H9 (cell line): ENCODE measurements around the gene ATP13A4. TPM values are rescaled to one million over a fixed set of nuclear protein-coding genes. Genes with fewer than 3 reads are reported as not detected.

Source experiments
- DNase-seq: peaks from one replicate; pipeline ENCODE4 v3.0.0-alpha.2; 2017
- H2AFZ ChIP-seq: one replicate; pipeline ENCODE4 v1.6.1; 2013; ENCODE audit warnings: mild to moderate bottlenecking, low read length, control low read depth, moderate library complexity
- H2AK5ac ChIP-seq: 2 replicates; pipeline ENCODE4 v1.6.1; 2013; ENCODE audit warnings: low read length, control low read depth, mixed read lengths; ENCODE audit not compliant: insufficient read length
- H2BK120ac ChIP-seq: one replicate; pipeline ENCODE4 v1.6.1; 2013; ENCODE audit warnings: low read depth, mild to moderate bottlenecking, low read length, control low read depth, inconsistent platforms; ENCODE audit not compliant: poor library complexity, severe bottlenecking
- H2BK12ac ChIP-seq: 2 replicates; pipeline ENCODE4 v1.6.1; 2013; ENCODE audit warnings: low read length, control low read depth, mixed read lengths, low read depth; ENCODE audit not compliant: insufficient read length
- H2BK15ac ChIP-seq: 2 replicates; pipeline ENCODE4 v1.6.1; 2013; ENCODE audit warnings: low read depth, low read length, control low read depth
- H2BK20ac ChIP-seq: one replicate; pipeline ENCODE4 v1.6.1; 2013; ENCODE audit warnings: low read depth, mild to moderate bottlenecking, low read length, control low read depth, inconsistent platforms; ENCODE audit not compliant: poor library complexity, severe bottlenecking
- H2BK5ac ChIP-seq: 2 replicates; pipeline ENCODE4 v1.6.1; 2013; ENCODE audit warnings: low read length, control low read depth, mixed read lengths; ENCODE audit not compliant: insufficient read length
- H3K14ac ChIP-seq: 2 replicates; pipeline ENCODE4 v1.6.1; 2013; ENCODE audit warnings: low read length, control low read depth; ENCODE audit not compliant: insufficient read depth
- H3K18ac ChIP-seq: 2 replicates; pipeline ENCODE4 v1.6.1; 2013; ENCODE audit warnings: low read depth, mild to moderate bottlenecking, mixed read lengths, low read length, control low read depth; ENCODE audit not compliant: insufficient read length
- H3K23ac ChIP-seq: 2 replicates; pipeline ENCODE4 v1.6.1; 2013; ENCODE audit warnings: low read length, control low read depth, mixed read lengths, low read depth; ENCODE audit not compliant: insufficient read length
- H3K23me2 ChIP-seq: 2 replicates; pipeline ENCODE4 v1.6.1; 2013; ENCODE audit warnings: low read depth, mild to moderate bottlenecking, mixed read lengths, low read length, control low read depth; ENCODE audit not compliant: insufficient read length, poor library complexity, severe bottlenecking
- H3K27ac ChIP-seq: 2 replicates; pipeline ENCODE4 v1.5.1; 2013; ENCODE audit warnings: low read length, control low read depth, mixed read lengths, low read depth; ENCODE audit not compliant: insufficient read length
- H3K27me3 ChIP-seq: 2 replicates; pipeline ENCODE4 v1.6.1; 2013; ENCODE audit warnings: low read length, control low read depth, inconsistent platforms; ENCODE audit not compliant: insufficient read depth
- H3K4ac ChIP-seq: 2 replicates; pipeline ENCODE4 v1.6.1; 2013; ENCODE audit warnings: low read depth, mild to moderate bottlenecking, control low read depth, inconsistent platforms, low read length, moderate library complexity
- H3K4me1 ChIP-seq: 2 replicates; pipeline ENCODE4 v1.6.1; 2013; ENCODE audit warnings: low read length, control low read depth, inconsistent platforms; ENCODE audit not compliant: insufficient read depth
- H3K4me2 ChIP-seq: 2 replicates; pipeline ENCODE4 v1.6.1; 2013; ENCODE audit warnings: low read length, control low read depth, mixed read lengths; ENCODE audit not compliant: insufficient read length, insufficient read depth
- H3K56ac ChIP-seq: 2 replicates; pipeline ENCODE4 v1.6.1; 2013; ENCODE audit warnings: low read depth, mild to moderate bottlenecking, mixed read lengths, low read length, control low read depth; ENCODE audit not compliant: insufficient read length
- H3K79me1 ChIP-seq: 2 replicates; pipeline ENCODE4 v1.6.1; 2013; ENCODE audit warnings: low read depth, mild to moderate bottlenecking, moderate library complexity, low read length, control low read depth, inconsistent platforms; ENCODE audit not compliant: insufficient read depth, poor library complexity, severe bottlenecking
- H3K79me2 ChIP-seq: 2 replicates; pipeline ENCODE4 v1.6.1; 2013; ENCODE audit warnings: low read length, control low read depth, inconsistent platforms; ENCODE audit not compliant: insufficient read depth
- H3K9ac ChIP-seq: 2 replicates; pipeline ENCODE4 v1.6.1; 2013; ENCODE audit warnings: low read length, control low read depth, mixed read lengths; ENCODE audit not compliant: insufficient read length; ENCODE audit errors: extremely low read depth
- H3K9me3 ChIP-seq: one replicate; pipeline ENCODE4 v1.6.1; 2013; ENCODE audit warnings: low read depth, low read length, inconsistent platforms; ENCODE audit not compliant: control insufficient read depth
- H3T11ph ChIP-seq: one replicate; pipeline ENCODE4 v1.6.1; 2013; ENCODE audit warnings: mild to moderate bottlenecking, low read length, control low read depth, inconsistent platforms
- H4K20me1 ChIP-seq: one replicate; pipeline ENCODE4 v1.6.1; 2013; ENCODE audit not compliant: control insufficient read depth, insufficient read length, insufficient read depth
- H4K5ac ChIP-seq: 2 replicates; pipeline ENCODE4 v1.6.1; 2013; ENCODE audit warnings: low read depth, mild to moderate bottlenecking, mixed read lengths, low read length, control low read depth; ENCODE audit not compliant: insufficient read length
- H4K8ac ChIP-seq: replicated peaks from 2 replicates; pipeline ENCODE4 v1.6.1; 2013; ENCODE audit warnings: low read length, control low read depth, mixed read lengths, low read depth; ENCODE audit not compliant: insufficient read length
- H4K91ac ChIP-seq: 2 replicates; pipeline ENCODE4 v1.6.1; 2013; ENCODE audit warnings: low read depth, mild to moderate bottlenecking, moderate library complexity, mixed read lengths, low read length, control low read depth; ENCODE audit not compliant: insufficient read length
- H3K27ac Mint-ChIP-seq, 3 experiments: 2 replicates in 2 of 3; 3 replicates in 1 of 3; pipeline ENCODE4 v1.8.0; 2020 to 2021; ENCODE audit warnings: mixed read lengths in 3 of 3, mild to moderate bottlenecking in 1 of 3, moderate library complexity in 1 of 3
- H3K27me3 Mint-ChIP-seq: 2 replicates; pipeline ENCODE4 v1.8.0; 2021; ENCODE audit warnings: low read depth, mild to moderate bottlenecking, moderate library complexity, mixed read lengths
- H3K36me3 Mint-ChIP-seq, 3 experiments: 2 replicates in 2 of 3; 3 replicates in 1 of 3; pipeline ENCODE4 v1.8.0; 2020 to 2021; ENCODE audit warnings: low read depth in 3 of 3, mixed read lengths in 3 of 3; ENCODE audit not compliant: insufficient read depth in 1 of 3
- H3K4me1 Mint-ChIP-seq, 2 experiments: 2 replicates each; pipeline ENCODE4 v1.8.0; 2020; ENCODE audit warnings: mixed read lengths in 2 of 2
- H3K4me3 Mint-ChIP-seq, 2 experiments: 2 replicates in 1 of 2; 3 replicates in 1 of 2; pipeline ENCODE4 v1.8.0; 2020 to 2021; ENCODE audit warnings: mild to moderate bottlenecking in 2 of 2, mixed read lengths in 2 of 2, moderate library complexity in 1 of 2
- H3K9me3 Mint-ChIP-seq, 2 experiments: 2 replicates in 1 of 2; 3 replicates in 1 of 2; pipeline ENCODE4 v1.8.0; 2020; ENCODE audit warnings: mild to moderate bottlenecking in 2 of 2, mixed read lengths in 2 of 2, moderate library complexity in 1 of 2
- total RNA-seq: library from RNA; stranded (reverse); gene quantifications from 2 replicates; pipeline ENCODE4 v1.2.1, GENCODE V29; 2021
- TF ChIP-seq, protein P1 (sequence below): fragments of 200-600 bp; sonication (generic); conservative IDR thresholded peaks from 3 replicates; pipeline ENCODE4 v1.8.0; 2021; ENCODE audit warnings: antibody characterized with exemption, mild to moderate bottlenecking

The ATP13A4 gene
- total RNA-seq, 1 experiment from 2014 or later = 0.13 TPM

DNA sequence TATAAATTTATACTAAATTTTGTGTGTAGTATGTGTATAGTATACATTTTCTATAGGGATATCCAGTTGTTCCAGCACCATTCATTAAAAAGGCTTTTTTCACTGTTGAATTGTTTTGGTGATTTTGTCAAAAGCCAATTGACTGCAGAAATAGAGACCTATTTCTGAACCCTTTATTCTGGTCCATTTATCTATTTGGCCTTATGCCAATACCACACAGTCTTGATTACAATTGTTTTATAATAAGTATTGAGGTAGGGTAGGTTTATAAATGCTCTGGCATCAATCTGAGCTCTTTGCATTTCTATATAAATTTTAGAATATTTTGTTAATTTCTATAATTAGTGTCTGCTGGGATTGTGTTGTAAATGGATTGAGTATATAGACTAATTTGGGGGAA, 31.8 kb upstream of the ATP13A4 start:
- no peak overlapping the region for H2BK20ac ChIP-seq
- H3K4me2 ChIP-seq = no peak overlapping the region
- H3K79me1 ChIP-seq = no peaks in the 10 kb centered on the region
- DNase-seq = no peak
- H2BK15ac ChIP-seq = no peak overlapping the region
- H4K5ac ChIP-seq = no peak overlapping the region
- Mint-ChIP-seq H3K9me3 (no peaks in the 10 kb centered on the region), H3K36me3 (no peaks in the 10 kb centered on the region), H3K27ac (no peak overlapping the region), H3K27me3 (no peaks in the 10 kb centered on the region), H3K4me1 (peaks cover 4 to 7% of the 10 kb centered on the region in 2 experiments; a peak in 2 of 4 replicates), H3K4me3 (no peak overlapping the region)
- no peaks in the 10 kb centered on the region for H3K23me2 ChIP-seq
- no peak overlapping the region for H3K9ac ChIP-seq
- H3K4me1 ChIP-seq = no peaks in the 10 kb centered on the region
- no peaks in the 10 kb centered on the region for H3K79me2 ChIP-seq
- no peaks in the 10 kb centered on the region for H3K9me3 ChIP-seq
- no peak overlapping the region for H2BK12ac ChIP-seq
- H4K8ac ChIP-seq = no peak overlapping the region
- no peak overlapping the region for H3K14ac ChIP-seq
- H2AFZ ChIP-seq = no peak overlapping the region
- no peak overlapping the region for H4K91ac ChIP-seq
- no peak overlapping the region for H3K27ac ChIP-seq
- no peak overlapping the region for H3K56ac ChIP-seq
- H3K27me3 ChIP-seq = no peaks in the 10 kb centered on the region
- H3K23ac ChIP-seq = no peak overlapping the region
- no peak overlapping the region for H2AK5ac ChIP-seq
- H2BK5ac ChIP-seq = no peak overlapping the region
- H3T11ph ChIP-seq = no peak overlapping the region
- TF ChIP-seq, protein P1, sequence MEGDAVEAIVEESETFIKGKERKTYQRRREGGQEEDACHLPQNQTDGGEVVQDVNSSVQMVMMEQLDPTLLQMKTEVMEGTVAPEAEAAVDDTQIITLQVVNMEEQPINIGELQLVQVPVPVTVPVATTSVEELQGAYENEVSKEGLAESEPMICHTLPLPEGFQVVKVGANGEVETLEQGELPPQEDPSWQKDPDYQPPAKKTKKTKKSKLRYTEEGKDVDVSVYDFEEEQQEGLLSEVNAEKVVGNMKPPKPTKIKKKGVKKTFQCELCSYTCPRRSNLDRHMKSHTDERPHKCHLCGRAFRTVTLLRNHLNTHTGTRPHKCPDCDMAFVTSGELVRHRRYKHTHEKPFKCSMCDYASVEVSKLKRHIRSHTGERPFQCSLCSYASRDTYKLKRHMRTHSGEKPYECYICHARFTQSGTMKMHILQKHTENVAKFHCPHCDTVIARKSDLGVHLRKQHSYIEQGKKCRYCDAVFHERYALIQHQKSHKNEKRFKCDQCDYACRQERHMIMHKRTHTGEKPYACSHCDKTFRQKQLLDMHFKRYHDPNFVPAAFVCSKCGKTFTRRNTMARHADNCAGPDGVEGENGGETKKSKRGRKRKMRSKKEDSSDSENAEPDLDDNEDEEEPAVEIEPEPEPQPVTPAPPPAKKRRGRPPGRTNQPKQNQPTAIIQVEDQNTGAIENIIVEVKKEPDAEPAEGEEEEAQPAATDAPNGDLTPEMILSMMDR = no peak
- H2BK120ac ChIP-seq = no peak overlapping the region
- no peaks in the 10 kb centered on the region for H4K20me1 ChIP-seq
- H3K4ac ChIP-seq = no peak overlapping the region
- H3K18ac ChIP-seq = no peak overlapping the region
